Measurements from ENCODE around the gene MLLT1.

GRCh38 chr19:6250909-6251308 is 28.9 kb downstream of the MLLT1 start:
- TF ChIP-seq, protein P1, sequence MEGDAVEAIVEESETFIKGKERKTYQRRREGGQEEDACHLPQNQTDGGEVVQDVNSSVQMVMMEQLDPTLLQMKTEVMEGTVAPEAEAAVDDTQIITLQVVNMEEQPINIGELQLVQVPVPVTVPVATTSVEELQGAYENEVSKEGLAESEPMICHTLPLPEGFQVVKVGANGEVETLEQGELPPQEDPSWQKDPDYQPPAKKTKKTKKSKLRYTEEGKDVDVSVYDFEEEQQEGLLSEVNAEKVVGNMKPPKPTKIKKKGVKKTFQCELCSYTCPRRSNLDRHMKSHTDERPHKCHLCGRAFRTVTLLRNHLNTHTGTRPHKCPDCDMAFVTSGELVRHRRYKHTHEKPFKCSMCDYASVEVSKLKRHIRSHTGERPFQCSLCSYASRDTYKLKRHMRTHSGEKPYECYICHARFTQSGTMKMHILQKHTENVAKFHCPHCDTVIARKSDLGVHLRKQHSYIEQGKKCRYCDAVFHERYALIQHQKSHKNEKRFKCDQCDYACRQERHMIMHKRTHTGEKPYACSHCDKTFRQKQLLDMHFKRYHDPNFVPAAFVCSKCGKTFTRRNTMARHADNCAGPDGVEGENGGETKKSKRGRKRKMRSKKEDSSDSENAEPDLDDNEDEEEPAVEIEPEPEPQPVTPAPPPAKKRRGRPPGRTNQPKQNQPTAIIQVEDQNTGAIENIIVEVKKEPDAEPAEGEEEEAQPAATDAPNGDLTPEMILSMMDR (IDR thresholded peaks at IDR 0.05), result no peak
- no peak for TF ChIP-seq POLR2A (IDR thresholded peaks at IDR 0.05)
- TF ChIP-seq POLR2AphosphoS5 (IDR thresholded peaks at IDR 0.05), result no peak
